GM12878 (cell line): ENCODE measurements around the gene KBTBD13.

Experiments used
- CTCF ChIP-seq, 3 experiments: IDR thresholded peaks in 2 of 3; conservative IDR thresholded peaks in 1 of 3; 2 replicates each; pipeline ENCODE4 v1.5.1; 2011; ENCODE audit warnings: low read depth in 3 of 3, low read length in 3 of 3, mild to moderate bottlenecking in 3 of 3, control low read depth in 2 of 3, moderate library complexity in 2 of 3, inconsistent platforms in 1 of 3, mixed read lengths in 1 of 3; ENCODE audit not compliant: control insufficient read depth in 2 of 3, insufficient read depth in 1 of 3; ENCODE audit errors: extremely low read depth in 1 of 3
- EZH2 ChIP-seq: IDR thresholded peaks from 2 replicates; pipeline ENCODE4 v1.6.1; 2012; ENCODE audit warnings: low read depth, mild to moderate bottlenecking, control low read depth, inconsistent platforms, low read length, borderline replicate concordance; ENCODE audit not compliant: control insufficient read depth
- IRF4 ChIP-seq: IDR thresholded peaks from 2 replicates; pipeline ENCODE4 v1.6.1; 2011; ENCODE audit warnings: low read depth, low read length
- KDM1A ChIP-seq: fragments of 200-600 bp; sonication (generic); IDR thresholded peaks from 2 replicates; pipeline ENCODE4 v1.6.1; 2016; ENCODE audit warnings: borderline replicate concordance
- MTA2 ChIP-seq: fragments of 450-650 bp; IDR thresholded peaks from 2 replicates; pipeline ENCODE4 v1.6.1; 2016; ENCODE audit warnings: low read depth, mild to moderate bottlenecking, moderate library complexity
- NFYB ChIP-seq: IDR thresholded peaks from 2 replicates; pipeline ENCODE4 v1.6.1; 2011; ENCODE audit warnings: low read depth, mild to moderate bottlenecking, low read length, improper control_type of control experiment, moderate library complexity; ENCODE audit not compliant: insufficient read depth
- SIN3A ChIP-seq: IDR thresholded peaks from 2 replicates; pipeline ENCODE4 v1.6.1; 2012; ENCODE audit warnings: low read depth, low read length, improper control_type of control experiment
- YY1 ChIP-seq: IDR thresholded peaks from 2 replicates; pipeline ENCODE4 v1.6.1; 2011; ENCODE audit warnings: low read depth, mild to moderate bottlenecking, low read length
- ZBTB33 ChIP-seq: fragments of 450-650 bp; IDR thresholded peaks from 2 replicates; pipeline ENCODE4 v1.6.1; 2017; ENCODE audit warnings: mild to moderate bottlenecking

- TF ChIP-seq KDM1A (no peak), CTCF (IDR thresholded peaks at IDR 0.05 in 2 of 3, conservative IDR thresholded peaks at IDR 0.05 in 1 of 3; ENCODE audit: control insufficient read depth in 2 of 3, extremely low read depth in 1 of 3, insufficient read depth in 1 of 3, low read depth in 3 of 3, low read length in 3 of 3) (no peak), NFYB (no peak), ZBTB33 (no peak), YY1 (no peak), EZH2 (no peak), IRF4 (no peak), MTA2 (no peak), SIN3A (no peak)
These were observed 22.8 kb downstream of the KBTBD13 start for GRCh38 chr15:65099336-65099735.
